BE2C (cell line): Measurements from ENCODE around the gene OR52B6.

Source experiments
- DNase-seq: peaks from one replicate; pipeline ENCODE4 v3.0.0-alpha.2; 2020
- H3K27me3 ChIP-seq: fragments of 250-450 bp; sonication (Bioruptor Pico); 2 replicates; pipeline ENCODE4 v1.5.1; 2020; ENCODE audit warnings: mild to moderate bottlenecking
- H3K36me3 ChIP-seq: fragments of 250-450 bp; sonication (Bioruptor Pico); 2 replicates; pipeline ENCODE4 v1.5.1; 2020; ENCODE audit warnings: mild to moderate bottlenecking
- H3K4me1 ChIP-seq: fragments of 250-450 bp; sonication (Bioruptor Pico); 2 replicates; pipeline ENCODE4 v1.5.1; 2020
- H3K4me3 ChIP-seq: 2 replicates; pipeline ENCODE4 v1.5.1; 2011; ENCODE audit warnings: low read depth, low read length
- H3K9me3 ChIP-seq: fragments of 250-450 bp; sonication (Bioruptor Pico); 2 replicates; pipeline ENCODE4 v1.5.1; 2020
- CTCF ChIP-seq: IDR thresholded peaks from 2 replicates; pipeline ENCODE4 v1.5.1; 2012; ENCODE audit warnings: mild to moderate bottlenecking, low read depth, low read length

Gene OR52B6

GRCh38 chr11:5625281-5625680 is 44.6 kb downstream of the OR52B6 start:
- H3K9me3 ChIP-seq: no peaks in the 10 kb centered on the region
- H3K36me3 ChIP-seq: no peaks in the 10 kb centered on the region
- no peaks in the 10 kb centered on the region for H3K27me3 ChIP-seq
- H3K4me3 ChIP-seq: no peak overlapping the region
- DNase-seq: no peak
- TF ChIP-seq CTCF: no peak
- no peaks in the 10 kb centered on the region for H3K4me1 ChIP-seq

GRCh38 chr11:5626196-5626595 is 45.5 kb downstream of the OR52B6 start:
- Histone ChIP-seq H3K9me3 (no peaks in the 10 kb centered on the region), H3K27me3 (no peaks in the 10 kb centered on the region), H3K36me3 (no peaks in the 10 kb centered on the region), H3K4me3 (no peak overlapping the region), H3K4me1 (no peaks in the 10 kb centered on the region)
- no peak for TF ChIP-seq CTCF
- DNase-seq: no peak

- H3K4me1 ChIP-seq: no peaks in the 10 kb centered on the region
- no peak for DNase-seq
- H3K4me3 ChIP-seq: no peak overlapping the region
- H3K36me3 ChIP-seq: no peaks in the 10 kb centered on the region
- no peak for TF ChIP-seq CTCF
- H3K9me3 ChIP-seq: no peaks in the 10 kb centered on the region
- no peaks in the 10 kb centered on the region for H3K27me3 ChIP-seq
Measured at GRCh38 chr11:5631417-5631816, 50.7 kb downstream of the OR52B6 start.
